HEK293 (cell line): ENCODE results near the gene PFKFB1.

Experiments used
- CTCF ChIA-PET: fragments of 350-600 bp; formaldehyde crosslinking; extraction: SDS; loops from one replicate; lab custom pipeline; 2021; ENCODE audit warnings: antibody characterized with exemption; lab: Yijun Ruan, JAX
- POLR2A ChIA-PET: fragments of 300-600 bp; formaldehyde crosslinking; extraction: SDS; loops from one replicate; lab custom pipeline; 2020; ENCODE audit warnings: antibody characterized with exemption, inconsistent platforms; lab: Yijun Ruan, JAX
- H3K27ac ChIP-seq: fragments of 200-500 bp; sonication (Bioruptor generic); 2 replicates; pipeline ENCODE4 v1.5.1; 2014; ENCODE audit warnings: low read depth, low read length, control low read depth, inconsistent platforms; ENCODE audit errors: extremely low read depth
- H3K36me3 ChIP-seq, 2 experiments: fragments of 200-500 bp in 1 of 2; sonication (Bioruptor generic) in 1 of 2; 1 replicate in 1 of 2; 2 replicates in 1 of 2; pipeline ENCODE4 v1.5.1; 2014 to 2017; ENCODE audit warnings: inconsistent platforms in 2 of 2, low read length in 2 of 2; ENCODE audit not compliant: control insufficient read depth in 2 of 2, insufficient read depth in 1 of 2
- H3K4me1 ChIP-seq: fragments of 200-500 bp; sonication (Bioruptor generic); 2 replicates; pipeline ENCODE4 v1.5.1; 2014; ENCODE audit warnings: mild to moderate bottlenecking, low read length, inconsistent platforms; ENCODE audit not compliant: control insufficient read depth, insufficient read depth
- H3K4me3 ChIP-seq: 2 replicates; pipeline ENCODE4 v1.5.1; 2011; ENCODE audit warnings: low read depth, mild to moderate bottlenecking, control low read depth, low read length, moderate library complexity
- H3K9me3 ChIP-seq: fragments of 200-500 bp; sonication (Bioruptor generic); 2 replicates; pipeline ENCODE4 v1.5.1; 2014; ENCODE audit warnings: low read depth, low read length, inconsistent platforms; ENCODE audit not compliant: control insufficient read depth, insufficient read depth
- AEBP2 ChIP-seq: fragments of 450-650 bp; formaldehyde crosslinking; IDR thresholded peaks from 2 replicates; pipeline ENCODE4 v1.5.1; 2016; ENCODE audit warnings: missing biosample characterization, missing genetic modification characterization, borderline replicate concordance
- CTCF ChIP-seq: fragments of 450-650 bp; formaldehyde crosslinking; IDR thresholded peaks from 2 replicates; pipeline ENCODE4 v1.5.1; 2016; ENCODE audit warnings: missing biosample characterization, missing genetic modification characterization
- KLF10 ChIP-seq: fragments of 450-650 bp; IDR thresholded peaks from 2 replicates; pipeline ENCODE4 v1.5.1; 2018; ENCODE audit warnings: missing biosample characterization, mild to moderate bottlenecking, missing genetic modification characterization
- MEIS1 ChIP-seq: sonication (generic); formaldehyde crosslinking; IDR thresholded peaks from 2 replicates; pipeline ENCODE4 v1.8.1; 2022; ENCODE audit warnings: missing genetic modification reagents, mild to moderate bottlenecking, borderline replicate concordance
- PATZ1 ChIP-seq: fragments of 450-650 bp; formaldehyde crosslinking; IDR thresholded peaks from 2 replicates; pipeline ENCODE4 v1.5.1; 2016; ENCODE audit warnings: missing biosample characterization, missing genetic modification characterization
- PRDM1 ChIP-seq: fragments of 450-650 bp; formaldehyde crosslinking; IDR thresholded peaks from 2 replicates; pipeline ENCODE4; 2016; ENCODE audit warnings: missing biosample characterization, missing genetic modification characterization
- TRIM28 ChIP-seq: IDR thresholded peaks from 2 replicates; pipeline ENCODE4 v1.6.1; 2011; ENCODE audit warnings: low read length, control low read depth, borderline replicate concordance
- ZBTB10 ChIP-seq: fragments of 450-650 bp; formaldehyde crosslinking; IDR thresholded peaks from 2 replicates; pipeline ENCODE4 v1.5.1; 2016; ENCODE audit warnings: missing biosample characterization, missing genetic modification characterization
- ZIC2 ChIP-seq: fragments of 450-650 bp; formaldehyde crosslinking; IDR thresholded peaks from 2 replicates; pipeline ENCODE4 v1.5.1; 2016; ENCODE audit warnings: missing biosample characterization, missing genetic modification characterization
- ZNF155 ChIP-seq: fragments of 450-650 bp; formaldehyde crosslinking; IDR thresholded peaks from 2 replicates; pipeline ENCODE4 v1.5.1; 2016; ENCODE audit warnings: missing biosample characterization, missing genetic modification characterization
- ZNF223 ChIP-seq: fragments of 450-650 bp; formaldehyde crosslinking; IDR thresholded peaks from 2 replicates; pipeline ENCODE4 v1.5.1; 2016; ENCODE audit warnings: missing biosample characterization, missing genetic modification characterization
- ZNF274 ChIP-seq, 2 experiments: fragments of 200-500 bp in 1 of 2; fragments of 450-650 bp in 1 of 2; sonication (Bioruptor generic) in 1 of 2; formaldehyde crosslinking in 1 of 2; IDR thresholded peaks; 2 replicates each; pipeline versions ENCODE4 v1.5.1 to v1.6.1; 2014 to 2016; ENCODE audit warnings: borderline replicate concordance in 1 of 2, inconsistent platforms in 1 of 2, low read length in 1 of 2, missing biosample characterization in 1 of 2, missing genetic modification characterization in 1 of 2
- ZNF37A ChIP-seq: fragments of 450-650 bp; IDR thresholded peaks from 2 replicates; pipeline ENCODE4 v1.5.1; 2018; ENCODE audit warnings: missing biosample characterization, missing genetic modification characterization
- ZNF391 ChIP-seq: fragments of 450-650 bp; formaldehyde crosslinking; IDR thresholded peaks from 2 replicates; pipeline ENCODE4 v1.5.1; 2016; ENCODE audit warnings: low read depth, missing biosample characterization, missing genetic modification characterization, borderline replicate concordance
- ZNF423 ChIP-seq: fragments of 450-650 bp; formaldehyde crosslinking; IDR thresholded peaks from 2 replicates; pipeline ENCODE4 v1.5.1; 2016; ENCODE audit warnings: missing biosample characterization, missing genetic modification characterization
- ZNF518A ChIP-seq: fragments of 450-650 bp; formaldehyde crosslinking; conservative IDR thresholded peaks from 2 replicates; pipeline ENCODE4 v1.5.1; 2016; ENCODE audit warnings: low read depth, missing biosample characterization, missing genetic modification characterization
- ZNF544 ChIP-seq: fragments of 450-650 bp; formaldehyde crosslinking; IDR thresholded peaks from 2 replicates; pipeline ENCODE4 v1.5.0; 2017; ENCODE audit warnings: missing biosample characterization, missing genetic modification characterization
- ZNF555 ChIP-seq: fragments of 450-650 bp; formaldehyde crosslinking; conservative IDR thresholded peaks from 2 replicates; pipeline ENCODE4 v1.5.1; 2017; ENCODE audit warnings: missing biosample characterization, mild to moderate bottlenecking, missing genetic modification characterization, inconsistent platforms
- ZNF610 ChIP-seq: fragments of 450-650 bp; formaldehyde crosslinking; IDR thresholded peaks from 2 replicates; pipeline ENCODE4 v1.5.1; 2016; ENCODE audit warnings: missing biosample characterization, missing genetic modification characterization, borderline replicate concordance
- ZNF76 ChIP-seq: fragments of 450-650 bp; formaldehyde crosslinking; IDR thresholded peaks from 2 replicates; pipeline ENCODE4; 2016; ENCODE audit warnings: low read depth, missing biosample characterization, missing genetic modification characterization, borderline replicate concordance
- ZNF830 ChIP-seq: fragments of 450-650 bp; IDR thresholded peaks from 2 replicates; pipeline ENCODE4 v1.5.0; 2018; ENCODE audit warnings: missing biosample characterization, missing genetic modification characterization, low read depth, mild to moderate bottlenecking, moderate library complexity

PFKFB1 gene

GRCh38 chrX:55026143-55026542, 32.2 kb upstream of the PFKFB1 start:
- ChIA-PET POLR2A (no interaction called here), CTCF (no interaction called here)
- no peaks in the 10 kb centered on the region for H3K36me3 ChIP-seq
- TF ChIP-seq ZIC2 (tag by site-specific recombination) (no peak), ZNF274 (IDR thresholded peaks at IDR 0.05; ENCODE audit: low read length) (no peak), ZNF274 (tag by site-specific recombination; IDR thresholded peaks at IDR 0.05; ENCODE audit: borderline replicate concordance) (no peak), ZNF423 (tag by site-specific recombination) (no peak), CTCF (no peak), ZNF518A (no peak), ZNF555 (tag by site-specific recombination) (no peak), PRDM1 (tag by site-specific recombination) (no peak), ZNF76 (tag by site-specific recombination) (no peak), ZNF223 (tag by site-specific recombination) (no peak), ZNF155 (tag by site-specific recombination) (no peak), ZNF610 (tag by site-specific recombination) (no peak), ZBTB10 (no peak), ZNF830 (tag by site-specific recombination) (no peak), ZNF391 (tag by site-specific recombination) (no peak)
- no peak overlapping the region for H3K27ac ChIP-seq
- no peaks in the 10 kb centered on the region for H3K9me3 ChIP-seq
- no peaks in the 10 kb centered on the region for H3K4me1 ChIP-seq
- no peak overlapping the region for H3K4me3 ChIP-seq

- POLR2A ChIA-PET = no interaction called here
- H3K4me1 ChIP-seq = no peaks in the 10 kb centered on the region
- no peak overlapping the region for H3K4me3 ChIP-seq
- no peaks in the 10 kb centered on the region for H3K36me3 ChIP-seq
- CTCF ChIA-PET = no interaction called here
- H3K9me3 ChIP-seq = no peaks in the 10 kb centered on the region
- H3K27ac ChIP-seq = no peak overlapping the region
- TF ChIP-seq ZNF544 (tag by site-specific recombination) (no peak), PATZ1 (tag by site-specific recombination) (no peak), MEIS1 (no peak), TRIM28 (no peak), KLF10 (tag by site-specific recombination) (no peak), AEBP2 (tag by site-specific recombination) (no peak), ZNF37A (tag by site-specific recombination) (no peak)
These were observed 20.9 kb upstream of the PFKFB1 start for GRCh38 chrX:55014897-55015299.
